Liver (tissue), 9 donors: ENCODE measurements around the gene ARAP2. TPM values are rescaled to one million over a fixed set of nuclear protein-coding genes. Genes with fewer than 3 reads are reported as not detected.

Experiments
- DNase-seq: peaks from one replicate; pipeline ENCODE4 v3.0.0-alpha.2; 2017; ENCODE audit warnings: low spot score
- H3K27ac ChIP-seq, 2 donors: one replicate each; pipeline ENCODE4 v1.7.0; 2013; ENCODE audit warnings: inconsistent platforms in 2 of 2, low read length in 2 of 2, control low read depth in 1 of 2, low read depth in 1 of 2, mild to moderate bottlenecking in 1 of 2
- H3K27me3 ChIP-seq, 4 donors: one replicate each; pipeline versions ENCODE4 v1.6.1 to v1.7.0; 2013; ENCODE audit warnings: low read length in 3 of 4, inconsistent platforms in 1 of 4, mild to moderate bottlenecking in 1 of 4, moderate library complexity in 1 of 4; ENCODE audit not compliant: control insufficient read depth in 4 of 4, insufficient read depth in 4 of 4
- H3K36me3 ChIP-seq, 4 donors: one replicate each; pipeline versions ENCODE4 v1.6.1 to v1.7.0; 2013; ENCODE audit warnings: low read length in 3 of 4, mild to moderate bottlenecking in 3 of 4, low read depth in 1 of 4, moderate library complexity in 1 of 4; ENCODE audit not compliant: control insufficient read depth in 4 of 4, insufficient read depth in 3 of 4
- H3K4me1 ChIP-seq, 4 donors: one replicate each; pipeline versions ENCODE4 v1.6.1 to v1.7.0; 2013; ENCODE audit warnings: low read length in 3 of 4, mild to moderate bottlenecking in 3 of 4, moderate library complexity in 1 of 4; ENCODE audit not compliant: control insufficient read depth in 4 of 4, insufficient read depth in 4 of 4
- H3K4me3 ChIP-seq, 3 donors: one replicate each; pipeline versions ENCODE4 v1.6.1 to v1.7.0; 2013; ENCODE audit warnings: low read length in 3 of 3, control low read depth in 1 of 3, low read depth in 1 of 3, mild to moderate bottlenecking in 1 of 3
- H3K9ac ChIP-seq, 2 donors: one replicate each; pipeline ENCODE4 v1.7.0; 2013; ENCODE audit warnings: low read length in 2 of 2, mild to moderate bottlenecking in 2 of 2, moderate library complexity in 2 of 2, control low read depth in 1 of 2, low read depth in 1 of 2
- H3K9me3 ChIP-seq, 4 donors: one replicate each; pipeline versions ENCODE4 v1.6.1 to v1.7.0; 2013; ENCODE audit warnings: low read length in 3 of 4; ENCODE audit not compliant: control insufficient read depth in 4 of 4
- ATF3 ChIP-seq: IDR thresholded peaks from 2 replicates; pipeline ENCODE4 v1.6.1; 2016; ENCODE audit warnings: antibody characterized with exemption
- FOXA1 ChIP-seq: IDR thresholded peaks from 2 replicates; pipeline ENCODE4 v1.6.1; 2016; ENCODE audit warnings: antibody characterized with exemption
- FOXA2 ChIP-seq: IDR thresholded peaks from 2 replicates; pipeline ENCODE4 v1.6.1; 2016; ENCODE audit warnings: antibody characterized with exemption
- GABPA ChIP-seq, 2 donors: IDR thresholded peaks in 1 of 2; conservative IDR thresholded peaks in 1 of 2; 2 replicates each; pipeline ENCODE4 v1.6.1; 2016; ENCODE audit warnings: antibody characterized with exemption in 2 of 2, mild to moderate bottlenecking in 1 of 2, moderate library complexity in 1 of 2
- HNF4A ChIP-seq, 2 donors: conservative IDR thresholded peaks; 2 replicates each; pipeline ENCODE4 v1.6.1; 2016; ENCODE audit warnings: antibody characterized with exemption in 2 of 2, mild to moderate bottlenecking in 2 of 2
- HNF4G ChIP-seq: IDR thresholded peaks from 2 replicates; pipeline ENCODE4 v1.6.1; 2016; ENCODE audit warnings: antibody characterized with exemption
- JUND ChIP-seq, 2 donors: IDR thresholded peaks; 2 replicates each; pipeline ENCODE4 v1.6.1; 2016; ENCODE audit warnings: antibody characterized with exemption in 2 of 2
- MAX ChIP-seq: IDR thresholded peaks from 2 replicates; pipeline ENCODE4 v1.6.1; 2016; ENCODE audit warnings: antibody characterized with exemption
- RAD21 ChIP-seq, 2 donors: IDR thresholded peaks; 2 replicates each; pipeline ENCODE4 v1.6.1; 2016; ENCODE audit warnings: antibody characterized with exemption in 2 of 2, mild to moderate bottlenecking in 2 of 2
- RXRA ChIP-seq, 2 donors: IDR thresholded peaks; 2 replicates each; pipeline ENCODE4 v1.6.1; 2017 to 2018; ENCODE audit warnings: antibody characterized with exemption in 2 of 2, mild to moderate bottlenecking in 1 of 2
- SP1 ChIP-seq: IDR thresholded peaks from 2 replicates; pipeline ENCODE4 v1.6.1; 2018; ENCODE audit warnings: antibody characterized with exemption, mild to moderate bottlenecking
- TAF1 ChIP-seq: conservative IDR thresholded peaks from 2 replicates; pipeline ENCODE4 v1.6.1; 2016; ENCODE audit warnings: antibody characterized with exemption, mild to moderate bottlenecking
- YY1 ChIP-seq: IDR thresholded peaks from 2 replicates; pipeline ENCODE4 v1.6.1; 2016; ENCODE audit warnings: antibody characterized with exemption, mild to moderate bottlenecking
- WGBS: extraction: QIAGEN DNeasy Blood & Tissue Kit; methylation state at CpG from one replicate; pipeline ENCODE4 v1.1.7; 2013; 5-methylcytosine and 5-hydroxymethylcytosine counted together
- polyA plus RNA-seq, 2 donors: library from polyadenylated mRNA; stranded (reverse) in 1 of 2; unstranded in 1 of 2; fragments of 200-250 nt in 1 of 2; fragments of >200 nt in 1 of 2; fragmentation: Nextera tagmentation in 1 of 2; extraction: Ambion mirVana in 1 of 2; gene quantifications; one replicate each; pipeline versions ENCODE4 v1.2.1 to v1.2.3, GENCODE V29; 2013 to 2015
- total RNA-seq, 2 donors: library from RNA; depleted of rRNA; stranded (reverse); fragments of >200 nt; gene quantifications; one replicate each; pipeline ENCODE4 v1.2.3, GENCODE V29; 2014
- TF ChIP-seq, protein P1 (sequence below): IDR thresholded peaks from 2 replicates; pipeline ENCODE4 v1.6.1; 2016; ENCODE audit warnings: antibody characterized with exemption
- donor health status: healthy.
- donor health status: healthy.
- donor health status: healthy.
- donor health status: healthy.
- donor health status: healthy.

ARAP2 gene
- total and polyA plus RNA-seq, 4 donors: 1.6 to 23.6 (median 5.4) TPM

DNA sequence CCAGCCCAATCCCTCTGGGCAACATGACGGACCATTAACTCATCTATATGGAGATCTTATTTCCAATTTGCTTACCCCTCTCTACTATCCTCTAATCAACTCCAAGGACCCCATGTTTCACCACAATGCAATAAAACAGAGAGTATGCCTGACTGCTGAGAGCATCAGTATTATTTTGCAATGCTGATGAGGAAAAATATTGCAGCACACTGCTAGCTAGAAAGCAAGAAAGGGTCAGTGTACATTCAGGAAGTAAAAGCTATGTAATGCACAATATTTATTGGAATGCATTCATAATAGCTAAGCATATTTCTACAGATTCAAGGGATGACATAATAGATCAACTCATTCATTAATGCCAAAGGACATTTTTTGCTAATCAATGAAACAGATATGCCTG, 33.2 kb downstream of the ARAP2 start (continued):
- TF ChIP-seq, protein P1, sequence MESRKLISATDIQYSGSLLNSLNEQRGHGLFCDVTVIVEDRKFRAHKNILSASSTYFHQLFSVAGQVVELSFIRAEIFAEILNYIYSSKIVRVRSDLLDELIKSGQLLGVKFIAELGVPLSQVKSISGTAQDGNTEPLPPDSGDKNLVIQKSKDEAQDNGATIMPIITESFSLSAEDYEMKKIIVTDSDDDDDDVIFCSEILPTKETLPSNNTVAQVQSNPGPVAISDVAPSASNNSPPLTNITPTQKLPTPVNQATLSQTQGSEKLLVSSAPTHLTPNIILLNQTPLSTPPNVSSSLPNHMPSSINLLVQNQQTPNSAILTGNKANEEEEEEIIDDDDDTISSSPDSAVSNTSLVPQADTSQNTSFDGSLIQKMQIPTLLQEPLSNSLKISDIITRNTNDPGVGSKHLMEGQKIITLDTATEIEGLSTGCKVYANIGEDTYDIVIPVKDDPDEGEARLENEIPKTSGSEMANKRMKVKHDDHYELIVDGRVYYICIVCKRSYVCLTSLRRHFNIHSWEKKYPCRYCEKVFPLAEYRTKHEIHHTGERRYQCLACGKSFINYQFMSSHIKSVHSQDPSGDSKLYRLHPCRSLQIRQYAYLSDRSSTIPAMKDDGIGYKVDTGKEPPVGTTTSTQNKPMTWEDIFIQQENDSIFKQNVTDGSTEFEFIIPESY: no peak
- no peak for TF ChIP-seq MAX
- TF ChIP-seq GABPA (IDR thresholded peaks at IDR 0.05 in 1 of 2, conservative IDR thresholded peaks at IDR 0.05 in 1 of 2): no peak
- TF ChIP-seq YY1: no peak
- TF ChIP-seq ATF3: no peak
- TF ChIP-seq HNF4A (conservative IDR thresholded peaks at IDR 0.05): no peak
- TF ChIP-seq HNF4G: no peak
- TF ChIP-seq FOXA1: no peak

DNA sequence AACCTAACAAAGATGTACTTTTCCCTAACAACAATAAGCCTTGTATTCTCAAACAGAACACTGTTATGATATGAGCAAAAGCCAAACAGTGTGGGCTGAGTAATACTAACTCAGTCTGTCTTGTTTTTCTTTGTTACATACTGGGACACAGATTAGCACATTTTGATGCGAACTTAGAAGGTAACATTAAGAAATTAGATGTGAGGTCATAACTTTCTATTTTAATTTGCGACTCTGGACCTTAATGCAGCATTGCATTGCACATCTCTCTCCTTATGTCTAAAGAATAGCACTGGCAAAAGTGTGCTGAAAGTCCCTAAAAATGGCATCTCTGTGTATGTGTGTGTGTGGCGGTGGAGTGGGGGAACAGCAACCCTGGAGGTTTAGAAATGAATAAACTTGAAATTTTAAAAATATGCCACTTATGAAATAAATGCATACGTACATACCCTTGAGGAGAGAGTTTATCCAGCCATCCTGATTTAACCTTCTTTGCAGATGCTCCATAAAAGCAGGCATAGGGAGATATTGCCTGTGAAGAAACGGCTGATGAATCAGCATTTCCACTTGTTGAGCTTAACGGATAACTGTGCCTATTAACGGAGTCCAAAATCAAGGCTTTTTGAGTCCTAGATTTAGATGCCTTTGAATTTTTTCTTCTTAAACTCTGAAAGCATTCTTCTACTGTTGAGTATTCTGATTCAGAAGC, 34.2 kb downstream of the ARAP2 start:
- Histone ChIP-seq H3K36me3 (peaks cover 0 to 17% (median 2%) of the 10 kb centered on the region in 4 donors), H3K4me1 (peaks cover 4 to 29% (median 22%) of the 10 kb centered on the region in 4 donors), H3K9ac (no peak overlapping the region), H3K4me3 (no peak overlapping the region), H3K27me3 (no peaks in the 10 kb centered on the region), H3K27ac (no peak overlapping the region), H3K9me3 (no peaks in the 10 kb centered on the region)
- WGBS: 75% methylated on average over 7 of the region's 7 CpGs
- no peak for DNase-seq
- TF ChIP-seq FOXA2: no peak
- no peak for TF ChIP-seq FOXA1
- no peak for TF ChIP-seq GABPA (IDR thresholded peaks at IDR 0.05 in 1 of 2, conservative IDR thresholded peaks at IDR 0.05 in 1 of 2)
- TF ChIP-seq HNF4A (conservative IDR thresholded peaks at IDR 0.05): no peak
- TF ChIP-seq ATF3: no peak
- TF ChIP-seq TAF1: no peak
- TF ChIP-seq SP1: no peak
- no peak for TF ChIP-seq RAD21 (IDR thresholded peaks at IDR 0.05)
- no peak for TF ChIP-seq JUND (IDR thresholded peaks at IDR 0.05)

- Histone ChIP-seq H3K27me3 (no peaks in the 10 kb centered on the region), H3K36me3 (peaks cover 0 to 17% (median 2%) of the 10 kb centered on the region in 4 donors), H3K27ac (no peak overlapping the region), H3K4me3 (no peak overlapping the region), H3K9ac (no peak overlapping the region), H3K9me3 (no peaks in the 10 kb centered on the region), H3K4me1 (peaks cover 4 to 29% (median 22%) of the 10 kb centered on the region in 4 donors)
- 89% methylated on average over 4 of the region's 4 CpGs for WGBS
- TF ChIP-seq HNF4A (conservative IDR thresholded peaks at IDR 0.05) (no peak), ATF3 (no peak), HNF4G (no peak), RAD21 (IDR thresholded peaks at IDR 0.05) (no peak), RXRA (IDR thresholded peaks at IDR 0.05) (no peak), GABPA (IDR thresholded peaks at IDR 0.05 in 1 of 2, conservative IDR thresholded peaks at IDR 0.05 in 1 of 2) (no peak)
- no peak for DNase-seq
Measured at GRCh38 chr4:36208893-36209473, 35.3 kb downstream of the ARAP2 start.
